DND-41 (cell line): ENCODE results near the gene DAPK3.
"Not testable (repeated sequence)": the region's sequence is repeated elsewhere in the genome, so short reads cannot be mapped to it uniquely, and the experiment has no call there.

Experiments
- ATAC-seq: fragments of 200-7000 bp; cut with Tn5 transposase; 3 replicates; pipeline ENCODE4 v1.9.1; 2021; ENCODE audit warnings: low read depth; ENCODE audit not compliant: insufficient read depth
- DNase-seq: peaks from one replicate; pipeline ENCODE4 v3.0.0-alpha.2; 2020
- H2AFZ ChIP-seq: 2 replicates; pipeline ENCODE4 v1.6.0; 2012; ENCODE audit warnings: low read depth, low read length
- H3K27ac ChIP-seq: 2 replicates; pipeline ENCODE4 v1.5.1; 2012; ENCODE audit warnings: low read length, inconsistent platforms
- H3K27me3 ChIP-seq: fragments of 200-600 bp; sonication (generic); 2 replicates; pipeline ENCODE4 v1.6.0; 2012; ENCODE audit warnings: low read length, mild to moderate bottlenecking, inconsistent platforms; ENCODE audit not compliant: insufficient read depth, poor library complexity
- H3K36me3 ChIP-seq: 2 replicates; pipeline ENCODE4 v1.5.1; 2012; ENCODE audit warnings: low read length, inconsistent platforms; ENCODE audit not compliant: insufficient read depth
- H3K4me1 ChIP-seq: 2 replicates; pipeline ENCODE4 v1.5.1; 2012; ENCODE audit warnings: mild to moderate bottlenecking, low read length; ENCODE audit not compliant: insufficient read depth
- H3K4me2 ChIP-seq: 2 replicates; pipeline ENCODE4 v1.6.0; 2012; ENCODE audit warnings: mild to moderate bottlenecking, moderate library complexity, low read length, inconsistent platforms; ENCODE audit not compliant: insufficient read depth
- H3K4me3 ChIP-seq, 2 experiments: fragments of 200-600 bp in 1 of 2; shearing (Covaris generic) in 1 of 2; 2 replicates each; pipeline ENCODE4 v1.5.1; 2012 to 2016; ENCODE audit warnings: inconsistent platforms in 2 of 2, low read length in 2 of 2, mild to moderate bottlenecking in 2 of 2, low read depth in 1 of 2, moderate library complexity in 1 of 2
- H3K79me2 ChIP-seq: 2 replicates; pipeline ENCODE4 v1.6.0; 2012; ENCODE audit warnings: low read length, inconsistent platforms; ENCODE audit not compliant: insufficient read depth
- H3K9ac ChIP-seq: 2 replicates; pipeline ENCODE4 v1.6.0; 2012; ENCODE audit warnings: low read depth, mild to moderate bottlenecking, inconsistent platforms, low read length, moderate library complexity
- H3K9me3 ChIP-seq: 2 replicates; pipeline ENCODE4 v1.5.1; 2012; ENCODE audit warnings: low read length, moderate library complexity, mild to moderate bottlenecking, inconsistent platforms; ENCODE audit not compliant: insufficient read depth, severe bottlenecking
- H4K20me1 ChIP-seq: 2 replicates; pipeline ENCODE4 v1.6.0; 2012; ENCODE audit warnings: low read length; ENCODE audit not compliant: insufficient read depth
- CTCF ChIP-seq: IDR thresholded peaks from 2 replicates; pipeline ENCODE4 v1.5.1; 2012; ENCODE audit warnings: borderline replicate concordance, low read length, moderate library complexity, mild to moderate bottlenecking; ENCODE audit not compliant: poor library complexity, severe bottlenecking; ENCODE audit errors: extremely low read depth
- EZH2 ChIP-seq: IDR thresholded peaks from 3 replicates; pipeline ENCODE4 v1.6.1; 2012; ENCODE audit warnings: borderline replicate concordance, low read depth, mild to moderate bottlenecking, moderate library complexity, low read length, inconsistent platforms; ENCODE audit not compliant: severe bottlenecking

Gene DAPK3

GRCh38 chr19:4012975-4013634 is 42.2 kb upstream of the DAPK3 start:
- H3K79me2 ChIP-seq: peaks cover 92% of the 10 kb centered on the region
- DNase-seq (no peak), ATAC-seq (no peak)
- H3K9me3 ChIP-seq: no peaks in the 10 kb centered on the region
- H4K20me1 ChIP-seq: peaks cover 86% of the 10 kb centered on the region
- H3K4me2 ChIP-seq: no peak overlapping the region
- no peak for TF ChIP-seq CTCF
- TF ChIP-seq EZH2: no peak
- no peak overlapping the region for H3K27ac ChIP-seq
- H3K4me3 ChIP-seq: no peak overlapping the region
- H3K36me3 ChIP-seq: peaks cover 80% of the 10 kb centered on the region
- H3K4me1 ChIP-seq: peaks cover 34% of the 10 kb centered on the region
- no peak overlapping the region for H3K9ac ChIP-seq
- no peak overlapping the region for H2AFZ ChIP-seq
- no peaks in the 10 kb centered on the region for H3K27me3 ChIP-seq

- Histone ChIP-seq H3K9ac (no peak overlapping the region), H4K20me1 (peaks cover 87% of the 10 kb centered on the region), H2AFZ (no peak overlapping the region), H3K27me3 (no peaks in the 10 kb centered on the region), H3K4me3 (no peak overlapping the region), H3K4me2 (no peak overlapping the region), H3K79me2 (peaks cover 92% of the 10 kb centered on the region), H3K4me1 (peaks cover 34% of the 10 kb centered on the region), H3K36me3 (peaks cover 78% of the 10 kb centered on the region), H3K27ac (no peak overlapping the region), H3K9me3 (no peaks in the 10 kb centered on the region)
- DNase-seq: no peak
- no peak for TF ChIP-seq EZH2
- TF ChIP-seq CTCF: no peak
- no peak for ATAC-seq
Observed at GRCh38 chr19:4012092-4012974, 41.4 kb upstream of the DAPK3 start.

- Histone ChIP-seq H3K79me2 (peaks cover 90% of the 10 kb centered on the region), H3K4me1 (peaks cover 40% of the 10 kb centered on the region), H3K4me2 (peak overlapping the region; percentile 99; the same call in 1 of the 2 replicates), H3K36me3 (peaks cover 70% of the 10 kb centered on the region), H4K20me1 (peaks cover 78% of the 10 kb centered on the region)
- not testable (repeated sequence) for H3K4me3 ChIP-seq, H3K27ac ChIP-seq, H3K9ac ChIP-seq, H3K27me3 ChIP-seq, H2AFZ ChIP-seq, H3K9me3 ChIP-seq, DNase-seq, ATAC-seq
Observed at GRCh38 chr19:4011430-4011829, 40.5 kb upstream of the DAPK3 start.

GRCh38 chr19:4010808-4011110 is 39.9 kb upstream of the DAPK3 start:
- Histone ChIP-seq H3K4me1 (peaks cover 46% of the 10 kb centered on the region), H2AFZ (no peak overlapping the region), H3K9me3 (no peaks in the 10 kb centered on the region), H3K79me2 (peaks cover 84% of the 10 kb centered on the region), H3K27me3 (no peaks in the 10 kb centered on the region), H3K4me2 (peak overlapping the region; percentile 99; the same call in 1 of the 2 replicates), H3K27ac (no peak overlapping the region), H4K20me1 (peaks cover 71% of the 10 kb centered on the region), H3K4me3 (no peak overlapping the region), H3K9ac (no peak overlapping the region), H3K36me3 (peaks cover 64% of the 10 kb centered on the region)
- ATAC-seq (no peak), DNase-seq (no peak)
- TF ChIP-seq EZH2 (no peak), CTCF (no peak)
